Kidney tubule cell (primary cell): Measurements from ENCODE around the gene LBHD2.
A peak's percentile ranks its signal among the peaks of the same experiment; 100 is the strongest.

Experiments
- DNase-seq: peaks from one replicate; pipeline ENCODE4 v3.0.0-alpha.2; 2018; ENCODE audit warnings: low spot score

LBHD2 gene

GRCh38 chr14:103091041-103091882 is 7.3 kb downstream of the LBHD2 start:
- peak; percentile 41 for DNase-seq

- DNase-seq: no peak
These were observed 7.8 kb downstream of the LBHD2 start for GRCh38 chr14:103091883-103092222.

- no peak for DNase-seq
These were observed 9.9 kb downstream of the LBHD2 start for GRCh38 chr14:103093856-103094405.

- peak; percentile 42 for DNase-seq
These were observed 10.6 kb downstream of the LBHD2 start, which contains the start of gene EXOC3L4 for GRCh38 chr14:103094406-103095209. Gene EXOC3L4, plus strand, starts transcription at chr14:103094725. Its CDS starts 5,495 bp downstream, at chr14:103100220.

- DNase-seq: no peak
These were observed 11.3 kb downstream of the LBHD2 start for GRCh38 chr14:103095210-103095778.

GRCh38 chr14:103096387-103096786 is 12.4 kb downstream of the LBHD2 start:
- no peak for DNase-seq

- no peak for DNase-seq
These were observed 13.4 kb downstream of the LBHD2 start for GRCh38 chr14:103097244-103097993.

GRCh38 chr14:103097994-103098957 is 14.3 kb downstream of the LBHD2 start:
- DNase-seq: no peak

- no peak for DNase-seq
These were observed 15.2 kb downstream of the LBHD2 start for GRCh38 chr14:103099081-103099732.

GRCh38 chr14:103099733-103100280 is 15.8 kb downstream of the LBHD2 start:
- DNase-seq: no peak

GRCh38 chr14:103100281-103101121 is 16.5 kb downstream of the LBHD2 start:
- DNase-seq: no peak

- no peak for DNase-seq
These were observed 17.4 kb downstream of the LBHD2 start for GRCh38 chr14:103101257-103101962.

GRCh38 chr14:103101963-103102688 is 18.1 kb downstream of the LBHD2 start:
- DNase-seq: no peak

GRCh38 chr14:103102689-103103260 is 18.8 kb downstream of the LBHD2 start:
- no peak for DNase-seq

GRCh38 chr14:103103461-103104388 is 19.7 kb downstream of the LBHD2 start:
- peak; percentile 80 for DNase-seq

- no peak for DNase-seq
These were observed 20.3 kb downstream of the LBHD2 start for GRCh38 chr14:103104389-103104653.
